ENCODE data around the gene OCA2.
"Not testable (repeated sequence)": the region's sequence is repeated elsewhere in the genome, so short reads cannot be mapped to it uniquely, and the experiment has no call there.

OCA2 gene

DNA sequence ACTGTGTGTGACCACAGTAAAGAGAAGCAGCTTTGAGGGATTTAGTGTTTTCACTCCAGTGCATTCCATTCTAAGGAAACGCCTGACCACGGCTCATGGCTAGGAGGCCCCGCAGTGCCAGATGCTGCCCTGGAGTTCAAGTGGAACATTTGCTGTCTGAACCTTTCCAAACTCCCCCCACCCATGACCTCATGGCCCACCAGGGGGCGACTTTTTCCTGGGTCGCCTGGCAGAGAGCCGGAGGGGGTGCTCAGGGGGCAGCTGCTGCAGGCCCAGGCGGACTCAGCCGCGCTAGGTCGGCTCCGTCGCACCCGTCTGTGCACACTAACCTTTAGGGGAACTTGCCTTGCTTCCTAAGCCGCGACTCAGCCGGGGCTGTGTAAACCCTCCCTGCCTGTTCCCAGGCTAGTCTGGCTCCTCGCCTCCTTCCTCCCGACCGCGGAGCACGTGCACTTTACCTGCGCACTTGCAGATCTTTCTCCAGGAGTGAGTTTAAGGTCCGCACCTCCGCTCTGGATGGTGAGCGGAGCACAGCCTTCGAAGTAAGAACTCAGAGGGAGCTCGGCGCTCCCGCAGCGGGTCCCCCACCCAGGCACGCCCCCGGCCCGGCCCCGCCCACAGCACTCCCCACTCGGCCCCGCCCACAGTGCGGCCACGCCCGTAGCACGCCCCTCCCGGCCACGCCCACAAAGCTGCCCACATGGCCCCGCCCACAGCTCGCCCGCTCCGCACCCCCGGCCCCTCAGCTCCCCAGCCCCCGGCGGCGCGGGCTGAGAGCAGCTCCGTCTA, at the start of gene OCA2:
OCA2 (minus strand) TSS at position 550 of the 789 bp plus-strand sequence. CDS start 17,441 bp downstream, outside the sequence.
- peak; percentile 30 for DNase-seq

GRCh38 chr15:28147801-28148200, 48.7 kb upstream of the OCA2 start:
- DNase-seq = peak; percentile 54

- not testable (repeated sequence) for DNase-seq
Observed at GRCh38 chr15:28145419-28145818, 46.3 kb upstream of the OCA2 start.

- DNase-seq = no peak
Observed at GRCh38 chr15:28140062-28140461, 40.9 kb upstream of the OCA2 start.

GRCh38 chr15:28137408-28138039, 38.4 kb upstream of the OCA2 start:
- not testable (repeated sequence) for DNase-seq

- not testable (repeated sequence) for DNase-seq
Observed at GRCh38 chr15:28136236-28136904, 37.3 kb upstream of the OCA2 start.

DNA sequence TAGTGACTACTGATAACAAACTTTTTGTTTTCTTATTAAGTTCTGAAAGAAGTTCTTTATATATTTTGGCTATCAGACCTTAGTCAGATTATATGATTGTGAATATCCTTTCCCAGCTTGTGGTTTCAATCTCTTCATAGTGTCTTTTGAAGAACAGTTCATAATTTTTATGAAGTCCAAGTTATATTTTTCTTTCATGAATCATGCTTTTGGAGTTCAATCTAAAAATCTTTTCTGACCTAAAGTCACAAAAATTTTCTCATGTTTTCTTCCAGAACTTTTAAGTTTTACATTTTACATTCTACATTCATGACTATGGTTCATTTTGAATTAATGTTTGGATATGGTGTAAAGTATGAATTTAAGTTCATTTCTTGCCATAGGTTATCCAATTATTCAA, 34.2 kb upstream of the OCA2 start:
- DNase-seq = no peak

GRCh38 chr15:28132524-28133275, 33.6 kb upstream of the OCA2 start:
- DNase-seq = no peak

DNA sequence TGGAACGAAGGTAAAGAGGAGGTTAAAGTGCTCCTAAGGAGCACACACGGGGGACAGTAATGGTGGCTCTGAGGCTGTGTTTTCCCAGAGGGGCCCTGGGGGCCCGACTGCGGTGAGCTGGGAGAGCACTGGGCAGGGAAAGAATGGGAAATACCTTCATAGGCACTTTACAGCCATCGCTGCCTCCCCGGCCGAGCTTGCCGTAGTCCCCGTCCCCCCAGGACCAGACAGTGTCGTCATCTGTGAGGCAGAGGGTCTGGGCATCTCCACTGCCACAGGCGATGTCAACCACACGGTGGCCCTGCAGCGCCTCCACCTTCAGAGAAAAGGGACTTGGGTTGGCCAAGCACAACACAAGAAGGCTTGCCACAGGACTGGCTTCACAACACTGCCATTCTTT, 32.8 kb upstream of the OCA2 start:
- no peak for DNase-seq

GRCh38 chr15:28131400-28131799, 32.3 kb upstream of the OCA2 start:
- no peak for DNase-seq

- no peak for DNase-seq
Observed at GRCh38 chr15:28130651-28131050, 31.5 kb upstream of the OCA2 start.

- DNase-seq = no peak
Observed at GRCh38 chr15:28129231-28129848, 30.2 kb upstream of the OCA2 start.

DNA sequence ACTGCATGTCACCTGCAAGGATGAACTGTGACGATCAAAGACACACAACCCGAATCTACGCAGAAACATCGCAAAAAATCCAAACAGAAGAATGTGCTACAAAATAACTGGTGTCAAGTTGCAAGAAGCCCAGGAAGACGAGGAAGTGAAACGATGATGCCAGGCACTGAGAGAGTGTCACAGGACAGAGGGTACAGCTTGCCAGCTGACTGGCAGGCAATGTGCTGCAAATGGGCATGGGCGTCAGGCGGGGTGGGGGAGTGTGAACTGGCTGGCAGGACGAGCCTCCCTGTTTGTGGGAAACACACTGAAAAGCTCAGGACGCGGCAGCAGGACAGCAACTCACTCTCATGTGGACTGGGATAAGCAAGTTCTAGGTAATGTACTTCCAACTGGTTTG, 28.9 kb upstream of the OCA2 start:
- DNase-seq = peak; percentile 84

- DNase-seq = no peak
Observed at GRCh38 chr15:28127036-28127435, 27.9 kb upstream of the OCA2 start.

DNA sequence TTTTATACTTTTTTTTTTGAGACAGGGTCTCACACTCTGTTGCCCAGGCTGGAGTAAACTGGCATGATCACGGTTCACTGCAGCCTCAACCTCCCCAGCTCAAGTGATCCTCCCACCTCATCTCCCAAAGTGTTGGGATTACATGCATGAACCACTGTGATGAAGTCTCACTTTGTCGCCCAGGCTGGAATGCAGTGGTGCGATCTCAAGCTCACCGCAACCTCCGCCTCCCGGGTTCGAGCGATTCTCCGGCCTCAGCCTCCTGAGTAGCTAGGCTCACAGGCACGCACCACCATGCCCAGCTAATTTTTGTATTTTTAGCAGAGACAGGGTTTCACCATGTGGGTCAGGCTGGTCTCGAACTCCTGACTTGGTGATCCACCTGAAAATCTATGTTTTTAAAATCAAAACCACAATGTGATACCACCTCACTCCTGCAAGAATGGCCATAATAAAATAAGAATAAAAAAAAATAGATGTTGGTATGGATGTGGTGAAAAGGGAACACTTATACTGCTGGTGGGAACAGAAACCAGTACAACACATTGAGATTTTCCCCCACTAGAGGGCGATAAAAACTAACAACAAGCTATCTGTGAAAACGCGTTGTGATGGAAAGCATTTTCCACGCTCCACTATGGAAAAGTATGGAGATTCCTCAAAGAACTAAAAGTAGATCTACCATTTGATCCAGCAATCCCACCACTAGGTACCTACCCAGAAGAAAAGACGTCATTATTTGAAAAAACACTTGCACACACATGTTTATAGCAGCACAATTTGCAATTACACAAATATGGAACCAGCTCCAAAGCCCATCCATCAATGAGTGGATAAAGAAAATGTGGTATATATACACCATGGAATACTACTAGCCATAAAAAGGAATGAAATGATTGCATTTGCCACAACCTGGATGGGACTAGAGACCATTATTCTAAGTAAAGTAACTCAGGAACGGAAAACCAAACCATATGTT, 26.8 kb upstream of the OCA2 start:
- peak; percentile 80 for DNase-seq

- DNase-seq = no peak
Observed at GRCh38 chr15:28124841-28125240, 25.7 kb upstream of the OCA2 start.

DNA sequence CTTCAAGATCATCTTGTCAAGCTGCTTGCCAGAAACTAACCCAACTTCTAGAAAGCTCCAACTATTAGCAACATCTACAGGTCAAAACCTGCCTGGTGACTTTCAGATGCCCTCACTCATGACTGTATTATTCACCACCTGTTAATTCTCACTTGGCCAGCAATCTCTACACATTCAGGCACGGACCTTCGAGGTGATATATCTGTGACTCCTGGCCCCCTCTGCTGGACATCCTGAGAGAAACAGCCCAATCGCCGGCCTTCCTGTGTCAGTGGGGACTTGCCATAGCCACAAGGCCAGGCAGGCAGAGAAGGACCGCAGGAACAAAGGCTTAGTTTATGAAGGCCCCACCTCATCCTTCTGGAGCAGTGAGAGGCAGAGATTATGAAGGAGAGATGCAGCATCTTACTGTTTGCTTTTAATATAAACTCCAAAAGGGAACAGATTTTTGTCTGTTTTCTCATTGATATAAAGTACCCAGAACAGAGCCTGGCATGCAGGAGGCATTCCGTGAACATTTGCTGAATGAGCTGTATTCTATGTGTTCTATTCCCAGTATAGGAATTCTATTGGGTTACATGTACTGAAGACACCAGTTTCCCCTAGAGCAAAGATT, 24.4 kb upstream of the OCA2 start:
- peak; percentile 66 for DNase-seq

GRCh38 chr15:28122038-28122949, 23.2 kb upstream of the OCA2 start:
- no peak for DNase-seq

DNA sequence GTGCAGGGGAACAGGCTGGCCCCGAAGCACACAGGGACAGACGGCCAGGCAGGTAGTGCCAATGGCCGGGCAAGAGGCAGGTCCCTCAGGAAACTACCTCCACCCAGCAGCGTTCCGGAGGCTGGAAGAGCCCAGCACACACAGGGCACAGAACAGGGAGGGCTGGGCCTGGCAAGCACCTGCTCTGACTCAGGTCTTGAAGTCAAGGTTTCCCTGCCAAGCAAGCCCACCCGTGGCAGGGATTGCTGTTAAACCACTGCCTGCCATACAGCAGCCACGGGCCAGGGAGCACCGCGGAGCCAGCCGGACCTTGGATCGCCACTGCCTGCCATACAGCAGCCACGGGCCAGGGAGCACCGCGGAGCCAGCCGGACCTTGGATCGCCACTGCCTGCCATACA, 22.5 kb upstream of the OCA2 start:
- not testable (repeated sequence) for DNase-seq

DNA sequence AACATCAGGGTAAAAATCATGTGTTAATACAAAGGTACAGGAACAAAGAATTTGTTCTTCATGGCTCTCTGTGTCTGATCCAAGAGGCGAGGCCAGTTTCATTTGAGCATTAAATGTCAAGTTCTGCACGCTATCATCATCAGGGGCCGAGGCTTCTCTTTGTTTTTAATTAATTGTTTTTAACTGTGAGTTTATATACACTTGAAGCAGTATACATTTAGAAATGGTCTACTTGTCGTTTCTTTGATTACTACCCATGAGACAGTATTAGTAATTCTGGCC, 21.2 kb upstream of the OCA2 start:
- DNase-seq = no peak

Measured in suppressor macrophage treated with lipopolysaccharide for 4 hours (primary cell).